Nephron progenitor cell (in vitro differentiated cells): ENCODE measurements around the gene CARMIL3.

Source experiments
- DNase-seq: peaks from one replicate; pipeline ENCODE4 v3.0.0; 2021
- H3K27ac Mint-ChIP-seq: 2 replicates; pipeline ENCODE4 v1.8.0; 2021; ENCODE audit warnings: mild to moderate bottlenecking, moderate library complexity, mixed read lengths
- H3K27me3 Mint-ChIP-seq: 2 replicates; pipeline ENCODE4 v1.8.0; 2021; ENCODE audit warnings: mild to moderate bottlenecking, low read depth, mixed read lengths; ENCODE audit not compliant: poor library complexity
- H3K36me3 Mint-ChIP-seq: 2 replicates; pipeline ENCODE4 v1.8.0; 2021; ENCODE audit warnings: low read depth, mixed read lengths
- H3K4me1 Mint-ChIP-seq: 2 replicates; pipeline ENCODE4 v1.8.0; 2021; ENCODE audit warnings: mixed read lengths
- H3K4me3 Mint-ChIP-seq: 2 replicates; pipeline ENCODE4 v1.8.0; 2021; ENCODE audit warnings: mild to moderate bottlenecking, moderate library complexity, mixed read lengths
- H3K9me3 Mint-ChIP-seq: 2 replicates; pipeline ENCODE4 v1.8.0; 2021; ENCODE audit warnings: mild to moderate bottlenecking, moderate library complexity, mixed read lengths
- TF ChIP-seq, protein P1 (sequence below): fragments of 200-600 bp; sonication (generic); IDR thresholded peaks from 2 replicates; pipeline ENCODE4 v1.5.0; 2021; ENCODE audit warnings: antibody characterized with exemption

Gene CARMIL3

GRCh38 chr14:24078146-24078545 lies 26.3 kb downstream of the CARMIL3 start:
- no peak overlapping the region for H3K27ac Mint-ChIP-seq
- DNase-seq, result no peak
- H3K4me3 Mint-ChIP-seq, result no peak overlapping the region
- TF ChIP-seq, protein P1, sequence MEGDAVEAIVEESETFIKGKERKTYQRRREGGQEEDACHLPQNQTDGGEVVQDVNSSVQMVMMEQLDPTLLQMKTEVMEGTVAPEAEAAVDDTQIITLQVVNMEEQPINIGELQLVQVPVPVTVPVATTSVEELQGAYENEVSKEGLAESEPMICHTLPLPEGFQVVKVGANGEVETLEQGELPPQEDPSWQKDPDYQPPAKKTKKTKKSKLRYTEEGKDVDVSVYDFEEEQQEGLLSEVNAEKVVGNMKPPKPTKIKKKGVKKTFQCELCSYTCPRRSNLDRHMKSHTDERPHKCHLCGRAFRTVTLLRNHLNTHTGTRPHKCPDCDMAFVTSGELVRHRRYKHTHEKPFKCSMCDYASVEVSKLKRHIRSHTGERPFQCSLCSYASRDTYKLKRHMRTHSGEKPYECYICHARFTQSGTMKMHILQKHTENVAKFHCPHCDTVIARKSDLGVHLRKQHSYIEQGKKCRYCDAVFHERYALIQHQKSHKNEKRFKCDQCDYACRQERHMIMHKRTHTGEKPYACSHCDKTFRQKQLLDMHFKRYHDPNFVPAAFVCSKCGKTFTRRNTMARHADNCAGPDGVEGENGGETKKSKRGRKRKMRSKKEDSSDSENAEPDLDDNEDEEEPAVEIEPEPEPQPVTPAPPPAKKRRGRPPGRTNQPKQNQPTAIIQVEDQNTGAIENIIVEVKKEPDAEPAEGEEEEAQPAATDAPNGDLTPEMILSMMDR, result no peak
- peaks cover 50% of the 10 kb centered on the region for H3K27me3 Mint-ChIP-seq
- no peaks in the 10 kb centered on the region for H3K9me3 Mint-ChIP-seq
- no peaks in the 10 kb centered on the region for H3K36me3 Mint-ChIP-seq
- H3K4me1 Mint-ChIP-seq, result peaks cover 40% of the 10 kb centered on the region

- TF ChIP-seq, protein P1, result no peak
- Mint-ChIP-seq H3K27me3 (peaks cover 62% of the 10 kb centered on the region), H3K4me3 (peak overlapping the region; percentile 77), H3K27ac (no peak overlapping the region), H3K9me3 (no peaks in the 10 kb centered on the region), H3K4me1 (peaks cover 40% of the 10 kb centered on the region), H3K36me3 (no peaks in the 10 kb centered on the region)
- peak; percentile 50 for DNase-seq
These were observed 27.8 kb downstream of the CARMIL3 start for GRCh38 chr14:24079491-24080141.

DNA sequence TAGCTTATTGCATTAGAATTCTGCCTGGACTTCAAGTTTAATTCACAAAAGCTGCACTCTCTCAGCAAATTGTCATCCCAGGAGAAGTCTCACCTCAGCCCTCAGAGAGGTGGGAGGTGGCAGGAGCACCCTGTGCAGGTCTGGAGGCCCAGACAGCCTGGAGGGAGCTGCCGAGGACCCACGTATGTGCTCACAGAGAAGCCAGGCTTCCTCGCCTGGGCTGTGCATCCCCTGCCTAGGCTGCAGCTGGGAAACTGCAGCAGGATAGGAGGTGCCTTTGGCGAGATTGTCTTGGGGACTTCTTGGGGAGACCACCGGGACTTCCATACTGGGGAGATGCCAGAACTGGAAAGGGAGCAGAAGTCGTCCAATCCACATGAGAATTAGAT lies 28.3 kb downstream of the CARMIL3 start:
- peaks cover 42% of the 10 kb centered on the region for H3K4me1 Mint-ChIP-seq
- TF ChIP-seq, protein P1, result no peak
- H3K4me3 Mint-ChIP-seq, result peak overlapping the region; percentile 77
- peaks cover 64% of the 10 kb centered on the region for H3K27me3 Mint-ChIP-seq
- DNase-seq, result no peak
- H3K27ac Mint-ChIP-seq, result no peak overlapping the region
- no peaks in the 10 kb centered on the region for H3K36me3 Mint-ChIP-seq
- H3K9me3 Mint-ChIP-seq, result no peaks in the 10 kb centered on the region

GRCh38 chr14:24080888-24081738 lies 29.3 kb downstream of the CARMIL3 start:
- H3K27ac Mint-ChIP-seq, result no peak overlapping the region
- H3K9me3 Mint-ChIP-seq, result no peaks in the 10 kb centered on the region
- TF ChIP-seq, protein P1, result no peak
- peaks cover 67% of the 10 kb centered on the region for H3K27me3 Mint-ChIP-seq
- H3K4me1 Mint-ChIP-seq, result peaks cover 45% of the 10 kb centered on the region
- DNase-seq, result peak; percentile 65
- peak overlapping the region; percentile 87 for H3K4me3 Mint-ChIP-seq
- H3K36me3 Mint-ChIP-seq, result no peaks in the 10 kb centered on the region

DNA sequence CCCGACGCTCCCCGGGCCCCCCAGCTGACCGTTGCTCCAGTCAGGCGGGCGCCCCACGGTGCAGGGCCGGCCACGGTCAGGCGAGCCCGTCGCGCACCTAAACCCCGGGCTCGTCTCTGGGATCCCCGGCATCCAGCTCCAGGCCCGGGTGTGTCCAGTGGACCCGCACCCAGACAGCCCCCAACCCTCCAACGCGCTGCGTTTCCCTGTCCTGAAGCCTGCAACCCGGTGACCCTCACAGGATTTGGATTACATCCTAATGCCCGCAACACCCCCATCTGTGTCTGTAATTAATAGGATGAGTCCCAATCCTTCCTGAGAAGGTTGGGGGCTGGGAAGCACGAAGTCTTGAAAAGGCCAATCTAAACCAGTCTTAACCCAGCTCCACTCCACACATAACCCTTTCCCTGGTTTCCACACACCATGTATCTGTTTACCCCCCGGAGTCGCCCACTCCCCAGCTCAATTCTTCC lies 30.0 kb downstream of the CARMIL3 start:
- no peaks in the 10 kb centered on the region for H3K9me3 Mint-ChIP-seq
- TF ChIP-seq, protein P1, result no peak
- DNase-seq, result no peak
- H3K27me3 Mint-ChIP-seq, result peaks cover 67% of the 10 kb centered on the region
- peaks cover 51% of the 10 kb centered on the region for H3K4me1 Mint-ChIP-seq
- H3K27ac Mint-ChIP-seq, result no peak overlapping the region
- H3K4me3 Mint-ChIP-seq, result peak overlapping the region; percentile 87
- H3K36me3 Mint-ChIP-seq, result no peaks in the 10 kb centered on the region
